Measurements from ENCODE around the gene LPCAT1.

LPCAT1 gene

DNA sequence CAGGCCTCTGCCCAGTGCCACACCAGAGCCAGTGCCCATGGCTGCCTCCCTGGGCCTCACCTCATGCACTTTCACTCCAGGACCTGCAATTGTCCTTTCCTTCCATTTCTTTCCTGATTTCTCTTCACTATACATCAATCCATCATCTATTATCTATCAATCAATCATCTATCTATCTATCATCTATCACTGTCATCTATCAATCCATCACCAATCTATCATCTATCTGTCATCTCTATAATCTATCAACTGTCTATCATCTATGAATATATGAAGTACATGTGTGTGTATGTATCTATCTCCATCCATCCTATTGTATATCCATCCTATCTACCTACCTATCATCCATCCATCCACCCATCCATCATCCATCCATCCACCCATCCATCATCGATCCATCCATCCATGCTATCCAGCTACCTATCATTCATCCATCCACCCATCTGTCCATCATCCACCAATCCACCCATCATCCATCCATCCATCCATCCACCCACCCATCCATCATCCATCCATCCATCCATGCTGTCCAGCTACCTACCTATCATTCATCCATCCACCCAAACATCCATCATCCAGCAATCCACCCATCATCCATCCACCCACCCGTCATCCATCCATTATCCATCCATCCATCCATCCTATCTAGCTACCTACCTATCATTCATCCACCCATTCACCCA lies 105.4 kb downstream of the LPCAT1 start:
- no peak for DNase-seq

- no peak for DNase-seq
Measured at GRCh38 chr5:1417586-1418225, 106.1 kb downstream of the LPCAT1 start.

- DNase-seq, result no peak
Measured at GRCh38 chr5:1416856-1417469, 106.8 kb downstream of the LPCAT1 start.

GRCh38 chr5:1415626-1416360 lies 108.0 kb downstream of the LPCAT1 start:
- no peak for DNase-seq

DNA sequence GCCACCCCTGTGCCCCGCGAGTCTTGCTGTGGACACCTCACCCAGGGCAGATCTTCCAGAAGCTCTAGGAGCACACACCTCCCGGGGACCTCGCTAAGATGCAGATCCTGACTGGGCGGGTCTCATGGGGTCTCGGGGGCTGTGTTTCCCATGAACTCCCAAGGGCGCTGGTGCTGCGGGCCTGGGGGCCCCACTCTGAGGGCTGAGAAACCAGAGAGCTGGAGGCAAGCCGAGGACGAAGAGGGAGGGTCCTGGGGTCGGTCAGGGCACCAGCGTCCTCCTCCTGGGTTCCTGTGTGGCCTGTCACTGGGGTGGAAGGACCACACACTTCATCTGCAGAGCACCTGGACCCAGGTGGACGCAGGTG lies 108.7 kb downstream of the LPCAT1 start:
- DNase-seq, result no peak

- DNase-seq, result no peak
Measured at GRCh38 chr5:1414311-1415058, 109.3 kb downstream of the LPCAT1 start.

DNA sequence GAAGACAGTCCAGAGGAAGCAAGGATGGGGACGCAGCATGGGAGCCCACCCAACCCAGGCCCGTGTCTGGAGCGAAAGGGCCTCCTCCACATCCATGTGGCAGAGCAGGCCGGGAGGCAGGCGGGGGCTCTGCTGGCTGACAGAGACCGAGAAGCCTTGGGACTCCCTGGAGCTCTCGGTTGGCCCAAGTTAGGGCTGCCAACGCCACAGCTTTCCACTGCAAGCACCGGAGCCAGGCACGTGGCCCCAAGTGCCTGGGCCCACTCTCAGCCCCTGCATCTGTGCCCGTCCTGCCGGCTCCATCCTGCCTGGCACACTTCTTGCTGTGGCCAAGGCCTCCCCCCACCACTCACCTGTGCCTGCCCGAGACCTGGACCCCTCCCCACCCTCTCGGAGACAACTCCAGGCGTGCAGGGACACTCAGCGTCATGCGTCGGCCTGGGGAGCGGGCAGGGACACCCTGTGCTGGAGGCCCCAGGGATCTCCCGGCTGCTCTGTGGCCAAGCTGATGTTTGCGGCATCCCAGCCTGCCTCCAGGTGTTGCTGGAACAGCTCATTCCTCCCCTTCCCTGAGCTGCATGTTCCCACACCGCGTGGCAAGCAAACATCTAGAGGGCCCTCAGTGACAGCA lies 110.0 kb downstream of the LPCAT1 start:
- no peak for DNase-seq

- no peak for DNase-seq
Measured at GRCh38 chr5:1413211-1413610, 110.5 kb downstream of the LPCAT1 start.

DNA sequence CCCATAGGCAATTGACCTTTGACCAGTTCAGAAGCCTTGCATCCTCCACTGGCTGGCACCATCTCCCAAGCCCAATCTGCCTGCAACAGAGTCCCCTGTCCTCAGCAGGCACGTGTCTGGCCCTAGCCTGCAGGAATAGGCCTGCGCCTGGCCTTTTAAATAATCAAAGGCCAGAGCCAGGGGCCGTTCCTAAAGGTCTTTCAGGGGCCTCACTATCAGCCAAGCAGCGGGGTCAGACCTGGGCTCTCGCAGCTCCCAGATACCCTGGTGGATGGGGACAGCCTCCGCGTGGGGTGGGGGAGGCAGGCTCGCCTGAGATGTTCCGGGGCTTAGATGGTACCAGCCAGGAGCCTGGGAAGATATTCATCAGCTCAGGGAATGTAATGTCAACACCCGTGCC lies 111.1 kb downstream of the LPCAT1 start:
- no peak for DNase-seq

GRCh38 chr5:1412163-1412562 lies 111.6 kb downstream of the LPCAT1 start:
- DNase-seq, result no peak
